Measurements from ENCODE around the gene WNT5B. TPM values are rescaled to one million over a fixed set of nuclear protein-coding genes. Genes with fewer than 3 reads are reported as not detected.

WNT5B gene
- total RNA-seq, 1 donor = 59.0 TPM

DNA sequence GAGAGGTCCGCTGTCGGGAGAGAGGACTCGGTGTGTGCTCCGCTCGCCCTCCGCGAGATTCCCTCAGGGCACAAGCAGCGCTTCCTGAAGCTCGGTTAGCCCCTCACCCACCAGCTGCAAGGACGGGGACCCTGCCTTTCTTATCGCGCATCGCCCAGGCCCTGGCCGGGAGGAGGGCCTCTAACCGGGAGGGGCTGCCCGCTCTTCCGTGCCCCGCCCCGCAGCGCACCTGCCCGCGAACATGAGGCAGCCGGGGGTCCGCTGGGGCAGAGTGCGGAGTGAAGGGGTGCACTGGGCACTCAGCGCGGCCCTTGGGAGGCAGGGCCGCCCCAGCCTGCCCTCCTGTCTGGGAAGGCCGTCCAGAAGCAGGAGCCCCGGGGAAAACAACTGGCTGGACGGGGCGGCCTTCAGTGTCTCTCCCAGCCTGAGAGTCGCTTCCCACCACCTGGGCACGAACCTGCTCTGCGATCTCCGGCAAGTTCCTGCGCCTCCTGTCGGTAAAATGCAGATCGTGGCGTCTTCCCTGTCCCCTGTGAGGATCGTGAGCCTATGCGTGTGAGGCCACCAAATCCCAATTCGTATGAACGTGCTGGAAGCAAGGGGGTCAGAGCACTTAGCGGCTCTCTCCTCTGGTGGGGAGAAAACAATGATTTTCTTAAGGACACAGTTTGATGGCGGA lies 33.9 kb downstream of the WNT5B start:
- DNase-seq (ENCODE audit: insufficient read length, low spot score, missing footprints) = no peak
- H3K27ac ChIP-seq (ENCODE audit: low read depth, low read length) = no peak overlapping the region
- TF ChIP-seq, protein P1, sequence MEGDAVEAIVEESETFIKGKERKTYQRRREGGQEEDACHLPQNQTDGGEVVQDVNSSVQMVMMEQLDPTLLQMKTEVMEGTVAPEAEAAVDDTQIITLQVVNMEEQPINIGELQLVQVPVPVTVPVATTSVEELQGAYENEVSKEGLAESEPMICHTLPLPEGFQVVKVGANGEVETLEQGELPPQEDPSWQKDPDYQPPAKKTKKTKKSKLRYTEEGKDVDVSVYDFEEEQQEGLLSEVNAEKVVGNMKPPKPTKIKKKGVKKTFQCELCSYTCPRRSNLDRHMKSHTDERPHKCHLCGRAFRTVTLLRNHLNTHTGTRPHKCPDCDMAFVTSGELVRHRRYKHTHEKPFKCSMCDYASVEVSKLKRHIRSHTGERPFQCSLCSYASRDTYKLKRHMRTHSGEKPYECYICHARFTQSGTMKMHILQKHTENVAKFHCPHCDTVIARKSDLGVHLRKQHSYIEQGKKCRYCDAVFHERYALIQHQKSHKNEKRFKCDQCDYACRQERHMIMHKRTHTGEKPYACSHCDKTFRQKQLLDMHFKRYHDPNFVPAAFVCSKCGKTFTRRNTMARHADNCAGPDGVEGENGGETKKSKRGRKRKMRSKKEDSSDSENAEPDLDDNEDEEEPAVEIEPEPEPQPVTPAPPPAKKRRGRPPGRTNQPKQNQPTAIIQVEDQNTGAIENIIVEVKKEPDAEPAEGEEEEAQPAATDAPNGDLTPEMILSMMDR (IDR thresholded peaks at IDR 0.05; ENCODE audit: extremely low read depth, low read depth, low read length) = peak; percentile 28
- H3K27me3 ChIP-seq (ENCODE audit: insufficient read depth, low read length) = no peaks in the 10 kb centered on the region
- no peaks in the 10 kb centered on the region for H3K36me3 ChIP-seq (ENCODE audit: insufficient read depth, low read length)
- H2AFZ ChIP-seq (ENCODE audit: low read length) = no peak overlapping the region
- H3K4me2 ChIP-seq (ENCODE audit: insufficient read depth, low read length) = no peak overlapping the region
- no peak overlapping the region for H3K4me3 ChIP-seq (ENCODE audit: insufficient read depth, low read length)
- H3K79me2 ChIP-seq (ENCODE audit: insufficient read depth, low read length) = no peaks in the 10 kb centered on the region
- H3K4me1 ChIP-seq (ENCODE audit: insufficient read depth, low read length) = no peaks in the 10 kb centered on the region
- no peaks in the 10 kb centered on the region for H3K9me3 ChIP-seq (ENCODE audit: low read depth, low read length)
- no peaks in the 10 kb centered on the region for H4K20me1 ChIP-seq (ENCODE audit: insufficient read depth, low read length)

DNA sequence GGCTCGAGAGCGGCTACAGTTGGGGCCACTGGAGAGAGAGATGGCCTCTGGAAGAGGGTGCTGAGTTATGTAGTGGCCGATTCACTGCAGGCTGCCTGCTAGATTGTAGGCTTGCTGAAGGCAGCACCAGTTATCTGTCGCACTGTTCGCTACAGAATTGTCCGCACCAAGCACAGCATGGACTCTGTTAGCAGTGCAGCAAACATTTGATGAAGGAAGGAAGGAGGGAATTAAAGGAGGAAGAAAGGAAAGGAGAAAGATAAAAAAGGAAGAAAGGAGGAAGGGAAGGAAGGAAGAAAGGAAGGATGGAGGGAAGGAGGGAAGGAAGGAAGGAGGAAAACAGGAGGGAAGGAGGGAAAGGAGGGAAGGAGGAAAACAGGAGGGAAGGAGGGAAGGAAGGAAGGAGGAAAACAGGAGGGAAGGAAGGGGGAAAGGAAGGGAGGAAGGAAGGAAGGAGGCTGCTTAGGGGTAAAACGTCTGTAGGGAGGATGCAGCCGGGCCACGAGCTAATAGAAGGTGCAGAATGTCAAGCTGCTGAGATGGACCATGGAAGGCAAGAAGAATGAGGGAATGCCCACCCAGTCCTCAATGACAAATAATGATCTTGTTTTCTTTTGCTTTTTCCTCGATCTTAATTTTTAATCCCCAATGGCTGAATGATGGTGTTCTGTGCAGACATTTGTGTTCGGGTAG lies 34.6 kb downstream of the WNT5B start:
- Histone ChIP-seq H3K27ac (ENCODE audit: low read depth, low read length) (no peak overlapping the region), H3K4me1 (ENCODE audit: insufficient read depth, low read length) (peaks cover 2% of the 10 kb centered on the region), H4K20me1 (ENCODE audit: insufficient read depth, low read length) (no peaks in the 10 kb centered on the region), H3K36me3 (ENCODE audit: insufficient read depth, low read length) (no peaks in the 10 kb centered on the region), H3K27me3 (ENCODE audit: insufficient read depth, low read length) (no peaks in the 10 kb centered on the region), H3K9me3 (ENCODE audit: low read depth, low read length) (no peaks in the 10 kb centered on the region), H3K4me3 (ENCODE audit: insufficient read depth, low read length) (no peak overlapping the region), H3K79me2 (ENCODE audit: insufficient read depth, low read length) (no peaks in the 10 kb centered on the region), H3K4me2 (ENCODE audit: insufficient read depth, low read length) (no peak overlapping the region), H2AFZ (ENCODE audit: low read length) (no peak overlapping the region)
- DNase-seq (ENCODE audit: insufficient read length, low spot score, missing footprints) = no peak
- TF ChIP-seq, protein P1 (IDR thresholded peaks at IDR 0.05; ENCODE audit: extremely low read depth, low read depth, low read length) = no peak

DNA sequence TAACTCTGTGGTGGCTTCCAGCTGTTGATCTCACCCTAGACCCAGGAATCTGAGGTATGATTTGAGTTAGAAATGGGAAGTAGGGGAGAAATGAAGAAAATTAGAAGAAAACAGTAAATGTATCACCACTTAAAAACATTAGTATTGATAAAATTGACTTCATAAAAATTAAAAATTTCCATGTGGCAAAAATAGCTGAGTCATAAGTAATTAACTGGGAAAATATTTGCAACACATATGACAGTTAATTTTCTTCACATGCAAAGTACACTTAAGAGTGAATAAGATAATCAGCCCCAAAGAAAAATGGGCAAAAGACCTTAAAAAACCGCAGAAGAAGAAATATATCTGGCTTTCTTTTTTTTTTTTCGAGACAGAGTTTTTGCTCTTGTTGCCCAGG lies 36.3 kb downstream of the WNT5B start:
- Histone ChIP-seq H3K4me3 (ENCODE audit: insufficient read depth, low read length) (no peak overlapping the region), H3K27ac (ENCODE audit: low read depth, low read length) (no peak overlapping the region), H3K79me2 (ENCODE audit: insufficient read depth, low read length) (no peaks in the 10 kb centered on the region), H3K4me2 (ENCODE audit: insufficient read depth, low read length) (no peak overlapping the region), H3K36me3 (ENCODE audit: insufficient read depth, low read length) (no peaks in the 10 kb centered on the region), H4K20me1 (ENCODE audit: insufficient read depth, low read length) (no peaks in the 10 kb centered on the region), H3K4me1 (ENCODE audit: insufficient read depth, low read length) (peaks cover 7% of the 10 kb centered on the region), H2AFZ (ENCODE audit: low read length) (no peak overlapping the region), H3K27me3 (ENCODE audit: insufficient read depth, low read length) (no peaks in the 10 kb centered on the region), H3K9me3 (ENCODE audit: low read depth, low read length) (no peaks in the 10 kb centered on the region)
- DNase-seq (ENCODE audit: insufficient read length, low spot score, missing footprints) = no peak
- TF ChIP-seq, protein P1 (IDR thresholded peaks at IDR 0.05; ENCODE audit: extremely low read depth, low read depth, low read length) = no peak

DNA sequence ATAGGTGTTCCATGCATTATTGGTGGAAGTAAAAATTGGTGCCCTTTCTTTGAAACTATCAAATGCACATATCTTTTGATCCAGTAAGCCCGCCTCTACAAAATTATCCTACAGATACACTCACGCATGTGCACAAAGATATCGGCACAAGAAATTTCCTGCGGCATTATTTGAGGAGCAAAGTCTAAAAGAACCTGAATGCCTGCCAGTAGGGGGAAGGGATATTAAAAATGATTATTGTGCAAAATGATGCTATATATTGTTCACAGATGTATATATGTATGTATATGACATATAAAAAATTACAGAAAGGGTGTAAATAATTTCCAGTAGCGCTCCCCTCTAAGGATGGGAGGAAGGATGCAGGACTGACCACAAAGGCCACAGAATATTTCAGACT lies 37.2 kb downstream of the WNT5B start:
- no peak for DNase-seq (ENCODE audit: insufficient read length, low spot score, missing footprints)

More for the DNA sequence above, 37.2 kb downstream of the WNT5B start:
- H3K27me3 ChIP-seq (ENCODE audit: insufficient read depth, low read length) = no peaks in the 10 kb centered on the region
- no peaks in the 10 kb centered on the region for H3K79me2 ChIP-seq (ENCODE audit: insufficient read depth, low read length)
- TF ChIP-seq, protein P1 (IDR thresholded peaks at IDR 0.05; ENCODE audit: extremely low read depth, low read depth, low read length) = no peak
- H4K20me1 ChIP-seq (ENCODE audit: insufficient read depth, low read length) = no peaks in the 10 kb centered on the region
- H3K27ac ChIP-seq (ENCODE audit: low read depth, low read length) = no peak overlapping the region
- H3K4me2 ChIP-seq (ENCODE audit: insufficient read depth, low read length) = no peak overlapping the region
- peaks cover 7% of the 10 kb centered on the region for H3K4me1 ChIP-seq (ENCODE audit: insufficient read depth, low read length)
- H3K36me3 ChIP-seq (ENCODE audit: insufficient read depth, low read length) = no peaks in the 10 kb centered on the region
- H2AFZ ChIP-seq (ENCODE audit: low read length) = no peak overlapping the region
- H3K9me3 ChIP-seq (ENCODE audit: low read depth, low read length) = no peaks in the 10 kb centered on the region
- no peak overlapping the region for H3K4me3 ChIP-seq (ENCODE audit: insufficient read depth, low read length)
